NCI-H345 (cell line): Measurements from ENCODE around the gene PCDHB16.

ENCODE experiments used
- DNase-seq: peaks from one replicate; lab custom pipeline; 2025; lab: John Stamatoyannopoulos, UW

The PCDHB16 gene

DNA sequence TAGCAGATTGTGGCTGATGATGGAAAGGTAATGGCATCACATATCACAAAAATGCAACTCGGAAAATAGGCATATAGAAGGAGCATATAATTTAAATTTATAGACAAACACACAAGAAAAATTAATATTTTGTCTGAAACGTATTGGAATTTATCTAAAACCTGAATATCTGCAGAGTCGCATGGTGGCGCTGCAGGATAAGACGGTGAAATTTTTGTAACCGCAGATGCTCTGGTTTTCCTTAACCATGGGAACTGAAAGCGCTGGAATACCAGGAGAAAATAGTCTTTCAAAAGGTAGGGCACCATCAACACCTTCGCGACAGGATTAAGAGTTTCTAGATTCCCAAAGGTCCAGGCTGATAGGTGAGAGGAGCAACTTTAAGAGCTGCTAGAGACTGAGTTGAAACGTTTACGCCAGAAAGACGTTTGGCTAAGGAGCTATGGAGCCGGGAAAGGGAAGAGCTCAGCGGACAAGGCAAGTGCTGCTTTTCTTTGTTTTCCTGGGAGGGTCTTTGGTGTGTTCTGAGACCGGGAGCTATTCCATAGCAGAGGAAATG lies 52.0 kb downstream of the PCDHB16 start:
- DNase-seq: no peak
